ENCODE results near the gene BABAM1.
"Not testable (repeated sequence)": the region's sequence is repeated elsewhere in the genome, so short reads cannot be mapped to it uniquely, and the experiment has no call there.

BABAM1 gene

DNA sequence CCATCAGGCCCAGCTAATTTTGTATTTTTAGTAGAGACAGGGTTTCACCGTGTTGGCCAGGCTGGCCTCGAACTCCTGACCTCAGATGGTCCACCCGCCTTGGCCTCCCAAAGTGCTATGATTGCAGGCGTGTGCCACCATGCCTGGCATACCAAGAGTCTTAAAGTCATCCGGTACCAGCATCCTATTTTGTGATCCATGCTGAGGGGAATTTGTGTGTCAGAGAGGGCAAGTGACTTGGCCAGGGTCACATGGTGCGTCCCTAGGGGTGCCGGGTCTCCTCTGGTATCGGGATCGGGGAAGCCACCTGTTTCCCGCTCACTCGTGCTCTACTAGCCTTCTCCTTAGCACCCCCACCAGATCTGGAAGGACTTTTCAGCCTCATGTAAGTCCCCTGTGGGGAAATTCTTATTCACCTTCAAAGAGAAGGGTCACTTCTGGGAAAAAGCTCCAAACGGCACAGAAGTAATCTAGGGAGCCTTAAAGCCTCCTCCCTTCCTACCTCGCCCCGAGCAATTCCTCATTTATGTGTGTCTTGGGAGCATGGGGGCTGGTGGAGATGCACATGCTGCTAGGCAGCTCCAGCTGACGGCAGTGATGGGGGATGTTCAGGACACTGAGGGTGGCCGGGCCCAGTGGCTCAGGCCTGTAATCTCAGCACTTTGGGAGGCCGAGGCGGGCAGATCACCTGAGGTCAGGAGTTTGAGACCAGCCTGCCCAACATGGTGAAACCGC is 8.4 kb downstream of the BABAM1 start:
- no peak for FAIRE-seq

- FAIRE-seq: no peak
These were observed 12.2 kb downstream of the BABAM1 start for GRCh38 chr19:17279436-17279835.

- FAIRE-seq: no peak
These were observed 14.4 kb downstream of the BABAM1 start, which contains the start of gene ANKLE1 for GRCh38 chr19:17281391-17282304. Gene ANKLE1 (plus strand): TSS chr19:17281901. CDS start chr19:17281921, 20 bp downstream.

- no peak for FAIRE-seq
These were observed 15.4 kb downstream of the BABAM1 start for GRCh38 chr19:17282488-17283125.

DNA sequence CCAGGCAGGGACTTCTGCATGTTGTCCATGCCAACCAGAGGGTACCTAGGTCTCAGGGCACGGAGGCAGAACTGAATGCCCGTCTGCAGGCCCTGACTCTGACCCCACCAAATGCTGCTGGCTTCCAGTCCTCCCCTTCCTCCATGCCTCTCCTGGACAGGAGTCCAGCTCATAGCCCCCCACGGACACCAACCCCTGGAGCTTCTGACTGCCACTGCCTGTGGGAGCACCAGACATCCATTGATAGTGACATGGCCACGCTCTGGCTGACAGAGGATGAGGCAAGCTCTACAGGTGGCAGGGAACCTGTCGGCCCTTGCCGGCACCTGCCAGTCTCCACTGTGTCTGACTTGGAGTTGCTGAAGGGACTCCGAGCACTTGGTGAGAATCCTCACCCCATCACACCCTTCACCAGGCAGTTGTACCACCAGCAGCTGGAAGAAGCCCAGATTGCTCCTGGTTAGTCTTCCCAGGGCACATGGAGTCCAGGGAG is 16.3 kb downstream of the BABAM1 start:
- FAIRE-seq: no peak

DNA sequence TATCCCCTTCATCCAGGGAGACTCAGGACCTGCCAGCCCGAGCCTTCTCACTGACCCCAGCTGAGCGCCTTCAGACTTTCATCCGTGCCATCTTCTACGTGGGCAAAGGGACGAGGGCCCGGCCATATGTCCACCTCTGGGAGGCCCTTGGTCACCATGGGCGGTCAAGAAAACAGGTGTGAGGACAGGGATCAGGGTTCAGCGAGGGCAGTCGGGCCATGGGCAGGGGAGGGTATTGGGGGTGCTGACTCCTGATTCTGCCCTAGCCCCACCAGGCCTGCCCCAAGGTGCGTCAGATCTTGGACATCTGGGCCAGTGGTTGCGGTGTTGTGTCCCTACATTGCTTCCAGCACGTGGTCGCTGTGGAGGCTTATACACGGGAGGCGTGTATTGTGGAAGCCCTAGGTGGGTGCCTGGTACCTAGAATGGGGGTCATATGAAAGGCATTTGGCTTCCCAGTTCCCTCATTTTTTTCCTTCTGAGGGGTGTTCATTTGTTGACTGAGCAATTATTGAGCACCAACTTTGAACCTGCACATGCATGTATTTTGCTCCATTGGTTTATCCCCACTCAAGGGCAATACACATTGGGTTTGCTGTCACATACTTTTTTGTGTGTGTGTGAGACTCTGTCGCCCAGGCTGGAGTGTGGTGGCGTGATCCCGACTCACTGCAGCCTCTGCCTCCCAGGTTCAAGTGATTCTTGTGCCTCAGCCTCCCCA is 18.3 kb downstream of the BABAM1 start:
- no peak for FAIRE-seq

DNA sequence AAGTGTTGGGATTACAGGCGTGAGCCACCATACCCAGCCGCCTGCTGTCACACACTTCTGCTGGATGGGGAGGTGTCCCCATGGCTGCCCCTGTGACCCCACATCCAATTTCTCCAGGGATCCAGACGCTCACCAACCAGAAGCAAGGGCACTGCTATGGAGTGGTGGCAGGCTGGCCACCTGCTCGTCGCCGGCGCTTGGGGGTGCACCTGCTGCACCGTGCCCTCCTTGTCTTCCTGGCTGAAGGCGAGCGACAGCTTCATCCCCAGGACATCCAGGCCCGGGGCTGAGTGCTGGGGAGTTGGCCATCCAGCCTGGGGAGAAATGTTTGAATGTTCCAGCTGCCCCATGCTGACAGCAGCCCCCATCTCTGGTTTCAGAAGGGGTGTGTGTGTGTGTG is 19.0 kb downstream of the BABAM1 start:
- FAIRE-seq: no peak

DNA sequence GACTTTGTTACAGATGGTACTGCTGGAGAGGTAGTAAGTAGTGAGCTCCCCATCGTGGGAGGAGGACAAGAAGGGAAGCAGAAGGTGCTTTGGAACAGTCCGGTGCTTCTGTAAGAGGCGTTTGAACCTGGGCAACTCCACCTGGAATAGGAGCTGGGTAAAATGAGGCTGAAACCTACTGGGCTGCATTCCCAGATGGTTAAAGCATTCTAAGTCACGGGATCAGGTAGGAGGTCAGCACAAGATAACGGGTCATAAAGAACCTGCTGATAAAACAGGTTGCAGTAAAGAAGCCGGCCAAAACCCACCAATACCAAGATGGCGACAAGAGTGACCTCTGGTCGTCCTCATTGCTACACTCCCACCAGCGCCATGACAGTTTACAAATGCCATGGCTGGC is 19.5 kb downstream of the BABAM1 start:
- no peak for FAIRE-seq

- no peak for FAIRE-seq
These were observed 22.2 kb downstream of the BABAM1 start for GRCh38 chr19:17289489-17289888.

- no peak for FAIRE-seq
These were observed 25.2 kb downstream of the BABAM1 start for GRCh38 chr19:17292301-17293074.

DNA sequence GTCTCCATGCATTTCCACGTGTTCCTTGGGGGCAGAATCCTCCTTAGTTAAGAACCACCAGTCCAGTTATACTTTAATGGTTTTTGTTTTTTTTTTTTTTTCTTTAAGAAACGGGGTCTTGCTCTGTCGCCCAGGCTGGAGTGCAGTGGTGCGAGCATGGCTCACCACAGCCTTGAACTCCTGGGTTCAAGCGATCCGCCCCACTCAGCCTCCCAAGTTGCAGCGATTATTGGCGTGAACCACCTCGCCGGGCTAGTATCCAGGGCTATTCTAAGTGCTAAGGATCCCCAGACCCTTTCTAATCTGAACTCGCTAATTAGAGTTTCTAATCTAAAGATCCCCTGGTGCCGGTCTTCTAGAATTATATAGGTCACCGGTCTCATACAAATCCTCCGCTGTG is 26.4 kb downstream of the BABAM1 start:
- FAIRE-seq: no peak

- no peak for FAIRE-seq
These were observed 27.0 kb downstream of the BABAM1 start for GRCh38 chr19:17294051-17294891.

DNA sequence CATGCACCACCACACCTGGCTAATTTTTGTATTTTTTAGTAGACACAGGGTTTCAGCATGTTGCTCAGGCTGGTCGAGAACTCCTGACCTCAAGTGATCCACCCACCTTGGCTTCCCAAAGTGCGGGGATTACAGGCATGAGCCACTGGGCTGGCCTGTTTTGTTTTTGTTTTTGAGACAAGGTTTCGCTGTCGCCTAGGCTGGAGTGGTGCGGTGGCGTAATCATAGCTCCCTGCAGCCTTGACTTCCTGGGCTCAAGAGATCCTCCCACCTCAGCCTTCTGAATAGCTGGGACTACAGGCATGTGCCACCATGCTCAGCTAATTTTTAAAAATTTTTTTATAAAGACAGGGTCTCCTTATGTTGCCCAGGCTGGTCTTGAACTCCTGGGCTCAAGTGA is 28.3 kb downstream of the BABAM1 start:
- FAIRE-seq: not testable (repeated sequence)

GRCh38 chr19:17296273-17296672 is 29.0 kb downstream of the BABAM1 start:
- FAIRE-seq: no peak

- FAIRE-seq: no peak
These were observed 29.7 kb downstream of the BABAM1 start for GRCh38 chr19:17296976-17297375.

DNA sequence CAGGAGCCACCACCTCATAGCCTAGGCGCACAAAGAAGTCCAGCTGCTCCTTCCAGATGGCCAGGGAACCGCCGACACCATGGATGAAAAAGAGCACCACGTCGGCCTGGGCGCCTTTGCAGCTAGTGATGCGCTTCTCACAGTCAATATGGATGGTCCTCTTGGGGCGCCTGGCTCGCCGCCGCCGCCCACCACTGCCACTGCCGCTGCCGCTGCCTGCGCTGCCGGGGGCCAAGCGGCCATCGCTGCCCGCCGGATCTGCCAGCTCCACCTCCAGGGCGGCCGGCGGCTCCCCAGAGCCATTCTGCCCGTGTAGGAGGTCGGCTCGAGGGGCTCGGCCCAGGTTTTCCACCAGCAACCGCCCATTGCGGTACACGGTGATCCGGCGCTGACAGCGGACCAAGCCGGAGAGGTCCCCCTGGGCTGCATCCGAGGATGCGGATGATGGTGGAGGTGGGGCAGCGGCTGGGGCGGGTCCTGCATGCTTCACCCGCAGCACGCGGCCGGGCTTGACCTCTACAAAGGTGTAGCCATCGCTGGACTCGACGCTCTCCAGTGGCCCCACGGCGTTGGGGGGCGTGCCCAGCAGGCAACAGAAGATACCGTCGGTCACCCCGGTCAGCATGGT is 33.9 kb downstream of the BABAM1 start:
- FAIRE-seq: no peak

GRCh38 chr19:17302391-17303166 is 35.3 kb downstream of the BABAM1 start:
- FAIRE-seq: no peak

DNA sequence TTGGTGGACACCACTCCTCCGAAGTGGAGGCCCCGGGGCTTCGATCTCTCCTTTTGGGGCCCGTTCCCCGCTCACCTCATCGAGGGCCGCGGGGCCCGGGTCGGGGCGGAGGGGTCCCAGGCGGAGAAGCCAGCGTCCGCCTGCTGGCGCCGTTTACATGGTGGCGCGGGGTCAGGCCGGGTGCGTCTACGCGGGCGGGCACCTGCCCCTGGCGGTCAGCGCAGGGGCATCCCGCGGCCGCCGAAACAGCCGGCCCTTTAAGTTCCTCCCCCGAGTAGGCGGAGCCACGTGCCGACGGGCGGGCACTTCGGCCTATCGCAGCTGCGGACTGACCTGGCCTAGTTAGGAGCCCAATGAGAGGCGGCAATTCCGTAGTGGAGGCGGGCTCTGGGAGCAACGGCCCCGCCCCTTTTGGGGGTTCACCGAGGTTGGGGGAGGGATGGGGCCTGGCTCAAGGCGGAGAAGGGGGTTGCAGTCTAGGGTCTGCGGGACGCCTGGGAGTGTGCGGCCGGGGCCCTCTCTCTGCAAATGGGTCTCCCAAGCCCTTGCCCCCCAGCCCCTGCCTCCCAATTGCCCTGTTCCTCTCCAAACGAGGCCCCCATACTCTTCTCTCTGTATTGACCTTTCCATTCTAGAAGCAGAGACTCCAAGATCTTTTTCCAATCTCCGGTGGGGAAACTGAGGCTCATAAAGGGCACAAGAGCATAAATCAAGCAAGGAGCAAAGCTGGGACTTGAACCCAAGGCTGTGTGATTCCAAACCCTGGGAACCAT is 36.1 kb downstream of the BABAM1 start, which contains the start of gene ABHD8:
TSS of gene ABHD8 (minus strand) at position 259 of the 773 bp plus-strand sequence. CDS start 1,809 bp downstream, outside the sequence.
- FAIRE-seq: no peak

GRCh38 chr19:17303940-17304267 is 36.7 kb downstream of the BABAM1 start:
- no peak for FAIRE-seq

Data from colon (tissue), 2 donors.